COLO668 (cell line): ENCODE measurements around the gene HACD3.

Experiments used
- DNase-seq: peaks from one replicate; lab custom pipeline; 2025; ENCODE audit not compliant: unreplicated experiment; lab: John Stamatoyannopoulos, UW

Gene HACD3, protein sequence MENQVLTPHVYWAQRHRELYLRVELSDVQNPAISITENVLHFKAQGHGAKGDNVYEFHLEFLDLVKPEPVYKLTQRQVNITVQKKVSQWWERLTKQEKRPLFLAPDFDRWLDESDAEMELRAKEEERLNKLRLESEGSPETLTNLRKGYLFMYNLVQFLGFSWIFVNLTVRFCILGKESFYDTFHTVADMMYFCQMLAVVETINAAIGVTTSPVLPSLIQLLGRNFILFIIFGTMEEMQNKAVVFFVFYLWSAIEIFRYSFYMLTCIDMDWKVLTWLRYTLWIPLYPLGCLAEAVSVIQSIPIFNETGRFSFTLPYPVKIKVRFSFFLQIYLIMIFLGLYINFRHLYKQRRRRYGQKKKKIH

DNA sequence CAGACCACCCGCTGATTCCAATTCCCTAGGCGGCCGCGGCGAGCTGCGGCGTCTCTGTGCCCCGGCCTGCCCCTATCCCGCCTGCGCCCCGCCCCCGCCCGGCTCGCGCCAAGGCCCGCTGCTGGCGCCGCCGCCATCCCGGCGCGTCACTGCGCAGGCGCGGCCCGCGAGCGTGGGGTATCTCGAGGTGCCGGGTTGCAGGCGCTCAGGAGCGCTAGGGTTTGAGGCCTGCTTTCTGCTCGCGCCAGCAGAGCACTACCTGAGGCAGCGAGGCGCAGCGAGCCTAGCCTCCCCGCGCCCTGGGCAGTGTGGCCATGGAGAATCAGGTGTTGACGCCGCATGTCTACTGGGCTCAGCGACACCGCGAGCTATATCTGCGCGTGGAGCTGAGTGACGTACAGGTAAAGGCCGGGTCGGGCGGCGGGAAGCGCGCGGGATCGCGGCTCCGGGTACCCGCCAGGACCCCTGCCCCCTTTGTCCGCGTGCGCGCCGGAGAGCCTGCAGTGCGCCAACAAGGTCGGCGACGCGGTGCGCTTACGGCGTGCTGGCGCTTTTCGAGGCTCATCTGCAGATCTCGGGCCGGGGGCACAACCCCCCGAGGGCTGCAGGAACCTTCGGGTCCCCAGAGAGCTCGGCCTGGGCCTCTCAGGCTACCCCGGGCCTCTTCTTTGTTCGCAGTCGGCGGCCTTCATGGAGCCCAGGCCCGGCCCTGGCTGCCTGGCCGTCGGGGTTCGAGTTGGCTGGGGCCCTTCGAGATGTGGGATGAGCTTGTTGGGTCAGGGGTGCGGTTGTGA lies at the start of gene HACD3:
Gene HACD3, plus strand, starts transcription at position 146 of the 794 bp plus-strand sequence. Its CDS starts 169 bp downstream, at position 315.
- peak; percentile 93 for DNase-seq

DNA sequence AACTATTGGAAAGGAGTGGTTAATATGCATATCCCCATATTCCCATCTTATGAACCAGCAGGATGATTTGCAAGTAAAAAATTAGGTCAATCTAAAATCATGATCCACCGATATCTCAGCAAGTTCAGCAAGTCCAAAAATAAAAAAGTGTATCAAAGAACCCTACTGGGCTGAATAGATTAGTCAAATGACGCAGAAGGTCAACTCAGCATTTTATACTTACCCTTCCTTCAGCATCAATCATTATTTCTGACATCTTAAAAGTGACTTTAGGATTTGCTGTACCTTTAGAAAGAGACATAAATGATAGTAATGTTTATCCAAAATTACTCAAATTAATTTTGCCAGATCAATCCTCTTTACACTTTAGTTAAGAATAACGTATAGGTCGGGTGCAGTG lies 45.4 kb upstream of the HACD3 start:
- DNase-seq = no peak

DNA sequence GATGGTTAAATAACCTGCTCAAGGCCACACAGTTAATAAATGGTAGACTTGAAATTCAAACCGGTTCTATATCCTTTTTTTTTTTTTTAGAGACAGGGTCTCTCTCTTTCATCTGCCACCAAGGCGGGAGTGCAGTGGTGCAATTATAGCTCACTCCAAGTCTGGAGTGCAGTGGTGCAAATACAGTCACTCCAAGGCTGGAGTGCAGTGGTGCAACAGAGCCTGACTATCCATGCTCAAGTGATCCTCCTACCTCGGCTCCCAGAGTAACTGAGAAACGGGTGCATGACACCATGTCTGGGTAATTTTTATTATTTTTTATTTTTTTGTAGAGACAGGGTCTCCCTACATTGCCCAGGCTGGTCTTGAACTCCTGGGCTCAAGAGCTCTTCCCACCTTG lies 36.2 kb upstream of the HACD3 start:
- no peak for DNase-seq

DNA sequence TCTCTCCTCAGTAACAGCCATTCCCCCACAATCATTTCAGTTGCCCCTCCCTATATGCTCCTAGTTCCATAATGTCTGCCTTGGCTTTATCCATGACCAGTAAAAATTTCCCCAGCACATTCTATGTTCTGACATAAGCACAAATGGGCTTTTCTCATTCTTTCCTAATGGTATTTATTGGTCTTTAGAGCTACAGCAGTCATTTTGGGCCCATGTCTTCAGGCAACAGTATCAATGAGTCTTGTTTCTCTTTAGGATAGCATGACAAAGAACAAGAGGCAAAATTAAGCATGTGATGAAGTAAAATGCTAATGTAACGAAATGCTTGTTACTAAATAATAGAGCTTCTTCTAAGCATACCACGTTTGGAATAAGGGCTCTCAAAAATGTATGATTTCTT lies 20.9 kb upstream of the HACD3 start:
- DNase-seq = no peak

DNA sequence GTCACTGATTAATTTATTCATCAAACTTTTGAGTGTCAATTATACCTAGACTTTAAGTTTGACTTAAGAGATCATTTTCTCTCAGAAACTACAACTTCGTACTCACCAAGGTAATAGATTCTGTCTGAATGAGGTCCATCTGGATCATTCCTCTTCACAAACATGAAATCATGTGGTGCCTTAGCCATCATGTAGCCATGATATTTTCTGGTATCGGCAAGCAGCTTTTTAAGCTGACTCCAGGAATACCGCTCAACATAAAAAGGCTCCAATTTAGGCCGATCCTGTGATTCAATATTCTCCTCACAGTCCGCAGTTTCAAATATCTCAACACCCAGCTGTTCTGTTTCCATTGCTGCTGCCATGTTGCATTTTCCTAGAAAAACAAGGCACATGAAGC lies 18.1 kb upstream of the HACD3 start:
- no peak for DNase-seq

DNA sequence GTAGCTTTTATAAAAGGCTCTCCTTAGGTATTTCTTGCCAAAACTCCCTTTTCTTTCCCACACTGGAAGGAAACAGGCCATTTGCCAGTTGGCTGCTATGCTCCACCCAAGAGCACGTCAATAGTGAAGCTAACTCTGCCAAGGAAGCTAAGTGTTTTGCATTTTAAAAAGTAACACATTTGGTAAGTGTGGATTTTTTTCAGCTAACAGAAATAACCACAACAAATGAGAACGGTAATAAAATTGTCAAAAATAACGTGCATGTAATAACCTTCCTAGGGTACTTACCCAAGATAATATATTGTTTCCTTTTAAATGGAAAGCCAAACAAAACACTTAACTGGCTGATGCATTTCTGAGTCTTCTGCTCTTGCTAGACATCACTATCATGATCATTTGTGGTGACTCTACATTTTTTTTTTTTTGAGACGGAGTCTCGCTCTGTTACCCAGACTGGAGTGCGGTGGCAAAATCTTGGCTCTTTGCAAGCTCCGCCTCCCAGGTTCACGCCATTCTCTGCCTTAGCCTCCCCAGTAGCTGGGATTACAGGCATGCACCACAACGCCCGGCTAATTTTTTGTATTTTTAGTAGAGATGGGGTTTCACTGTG lies 17.4 kb upstream of the HACD3 start:
- no peak for DNase-seq

DNA sequence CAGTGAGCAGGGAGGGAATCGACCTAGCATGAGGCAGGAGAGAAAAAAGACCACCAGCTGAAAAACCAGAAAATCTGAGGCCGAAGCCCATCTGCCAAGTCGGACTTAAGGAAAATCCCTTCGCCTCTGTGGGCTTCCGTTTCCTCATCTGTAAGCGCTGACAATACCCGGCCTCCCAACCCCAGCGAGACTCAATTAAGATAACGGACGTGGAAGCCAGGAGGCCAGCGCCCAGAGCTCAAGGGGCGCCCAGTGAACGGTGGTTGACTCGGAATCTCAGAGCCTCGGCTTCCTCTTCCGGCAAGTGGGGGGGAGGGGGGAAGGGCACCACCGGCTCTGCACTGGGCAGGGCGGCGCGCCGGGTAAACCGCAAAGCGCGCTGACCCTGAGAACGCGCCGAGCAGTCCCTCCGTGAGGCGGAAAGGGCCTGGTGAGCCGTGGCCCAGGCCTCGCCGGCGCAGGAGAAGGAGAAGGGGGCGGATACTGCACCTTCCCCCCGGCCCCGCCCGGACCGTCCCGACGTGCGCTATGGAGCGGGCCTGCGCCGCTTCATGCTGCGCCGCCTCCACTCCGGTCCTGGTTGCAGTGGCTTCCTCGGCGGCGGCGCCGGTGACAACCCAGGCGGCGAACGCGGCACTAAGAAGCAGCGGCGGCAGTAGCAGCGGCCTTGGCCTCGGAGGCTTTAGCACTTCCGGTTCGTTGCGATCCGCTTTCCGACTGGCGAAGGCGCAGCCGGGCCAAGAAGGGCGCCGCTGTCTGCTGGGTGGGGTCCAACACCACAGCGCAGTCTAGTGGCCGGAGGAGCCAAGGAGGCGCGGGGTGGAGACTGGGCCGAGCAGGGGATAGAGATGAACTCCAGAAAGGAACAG lies 13.0 kb upstream of the HACD3 start, which contains the start of gene DPP8:
Gene DPP8, minus strand, starts transcription at position 693 of the 869 bp plus-strand sequence. CDS start 5,136 bp downstream, outside the sequence.
- DNase-seq = peak; percentile 93

DNA sequence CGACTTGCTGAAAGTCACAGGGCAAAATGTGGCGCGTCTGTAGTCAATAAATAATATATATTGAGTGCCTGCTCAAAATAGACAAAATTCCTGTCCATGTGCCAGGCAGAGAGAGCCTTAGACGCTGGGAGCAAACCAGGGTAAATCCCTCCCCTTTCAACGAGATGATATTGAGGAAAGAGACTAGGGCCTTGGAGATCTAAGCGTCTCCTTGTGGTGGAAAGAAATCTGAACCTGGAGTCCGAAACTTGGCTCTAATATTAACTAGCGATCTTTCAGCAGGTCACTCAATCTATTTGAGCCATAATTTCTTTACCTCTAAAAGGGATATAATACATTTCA lies 12.4 kb upstream of the HACD3 start:
- DNase-seq = no peak

DNA sequence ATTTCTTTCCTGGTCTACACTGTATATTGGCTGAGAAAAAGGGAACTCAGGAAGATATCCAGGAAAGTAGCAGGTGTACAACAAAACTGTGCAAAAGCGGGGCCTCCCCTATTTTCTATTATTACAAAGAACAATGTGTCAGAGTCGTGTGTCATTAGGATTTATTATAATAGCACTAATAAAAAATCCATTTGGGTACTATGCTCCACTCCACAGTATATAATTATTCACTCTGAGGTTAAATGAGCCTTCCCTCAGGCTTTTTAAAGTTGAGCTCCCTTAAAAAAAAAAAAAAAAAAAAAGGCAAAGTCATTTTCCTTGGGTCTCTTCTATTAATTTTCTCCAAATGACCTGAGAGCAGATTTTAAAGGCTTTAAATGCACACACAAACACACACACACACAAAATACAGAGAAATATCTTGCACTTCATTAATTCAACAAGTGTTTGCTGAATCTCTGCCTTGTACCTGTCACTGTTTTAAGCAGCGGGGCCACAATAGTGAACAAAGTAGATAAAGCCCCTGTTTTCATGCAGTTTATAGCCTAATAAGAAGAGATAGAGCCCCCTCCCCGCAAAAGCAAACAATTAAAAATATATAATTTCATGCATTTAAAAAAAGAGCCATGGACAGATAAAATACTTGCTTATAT lies 11.5 kb upstream of the HACD3 start:
- DNase-seq = no peak

DNA sequence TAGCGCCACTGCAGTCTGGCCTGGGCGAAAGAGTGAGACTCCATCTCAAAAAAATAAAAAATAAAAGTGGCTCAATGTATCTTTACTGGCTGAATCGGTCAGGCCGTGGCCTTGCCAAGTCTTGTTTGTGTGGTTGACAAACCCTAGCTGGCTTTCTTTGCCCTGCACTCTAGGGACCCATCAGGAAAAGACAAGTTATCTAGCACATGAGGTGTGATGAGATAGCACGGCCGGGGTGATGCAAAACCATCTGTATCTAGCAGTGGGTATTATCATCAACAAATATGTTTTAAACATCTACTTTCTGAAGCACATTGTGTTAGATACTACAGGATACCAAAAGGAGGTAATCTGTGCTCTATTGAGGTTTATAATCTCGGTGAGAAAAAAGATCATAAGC lies 8.9 kb upstream of the HACD3 start:
- no peak for DNase-seq

DNA sequence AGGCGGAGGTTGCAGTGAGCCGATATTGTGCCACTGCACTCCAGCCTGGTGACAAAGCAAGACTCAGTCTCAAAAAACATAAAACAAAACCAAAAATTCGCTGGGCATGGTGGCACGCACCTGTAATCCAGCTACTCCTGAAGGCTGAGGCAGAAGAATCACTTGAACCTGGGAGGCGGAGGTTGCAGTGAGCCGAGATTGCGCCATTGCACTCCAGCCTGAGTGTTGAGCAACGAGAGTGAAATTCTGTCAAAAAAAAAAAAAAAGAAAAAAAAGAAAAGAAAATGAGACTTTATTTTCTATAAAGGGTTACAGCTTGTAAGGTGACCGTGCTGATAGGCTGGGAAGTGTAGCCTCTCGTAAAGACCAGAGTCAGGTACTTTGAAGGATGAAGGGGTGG lies 6.0 kb upstream of the HACD3 start:
- no peak for DNase-seq

DNA sequence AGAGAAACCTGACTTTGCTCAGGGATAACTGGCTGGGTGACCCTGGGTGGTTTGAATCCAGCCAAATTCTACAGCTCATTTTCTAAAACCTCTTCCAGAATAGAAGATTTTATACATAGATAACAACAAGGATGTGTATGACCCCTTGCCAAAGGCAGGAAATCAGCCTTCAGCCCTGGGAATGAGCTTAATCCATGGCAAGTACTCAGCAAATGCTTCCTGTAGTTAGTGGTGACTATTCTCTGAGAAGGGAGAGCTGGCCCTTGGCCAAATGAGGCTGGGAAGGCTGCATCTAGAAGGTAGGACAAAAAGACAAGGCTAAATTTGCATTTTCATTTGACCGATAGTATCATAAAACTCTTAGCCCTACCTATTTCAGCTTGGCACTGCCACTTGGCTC lies 4.6 kb upstream of the HACD3 start:
- DNase-seq = peak; percentile 10

DNA sequence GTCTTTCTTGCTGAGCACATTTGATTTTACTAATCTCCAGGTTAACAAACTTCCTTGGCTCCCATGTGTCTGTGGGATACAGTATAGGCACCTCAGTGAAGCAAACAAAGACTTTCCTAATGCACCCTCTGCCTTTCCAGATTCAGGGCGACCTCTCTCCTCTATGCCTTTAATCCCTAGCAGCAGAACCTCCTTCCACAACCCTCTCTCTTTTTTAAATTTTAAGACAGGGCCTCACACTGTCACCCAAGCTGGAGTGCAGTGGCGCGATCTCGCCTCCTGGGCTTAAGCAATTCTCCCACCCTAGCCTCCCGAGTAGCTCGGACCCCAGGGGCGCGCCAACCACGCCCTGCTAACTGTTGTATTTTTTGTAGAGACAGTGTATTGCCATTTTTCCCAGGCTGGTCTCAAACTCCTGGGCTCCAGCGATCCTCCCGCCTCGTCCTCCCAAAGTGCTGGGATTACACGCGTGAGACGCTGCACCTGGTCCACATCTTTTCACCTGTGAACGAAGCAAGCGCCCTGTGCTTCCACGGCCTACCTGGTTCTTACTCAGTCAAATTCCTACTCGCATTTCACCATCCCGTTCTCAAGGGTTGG lies 1.7 kb upstream of the HACD3 start:
- no peak for DNase-seq

DNA sequence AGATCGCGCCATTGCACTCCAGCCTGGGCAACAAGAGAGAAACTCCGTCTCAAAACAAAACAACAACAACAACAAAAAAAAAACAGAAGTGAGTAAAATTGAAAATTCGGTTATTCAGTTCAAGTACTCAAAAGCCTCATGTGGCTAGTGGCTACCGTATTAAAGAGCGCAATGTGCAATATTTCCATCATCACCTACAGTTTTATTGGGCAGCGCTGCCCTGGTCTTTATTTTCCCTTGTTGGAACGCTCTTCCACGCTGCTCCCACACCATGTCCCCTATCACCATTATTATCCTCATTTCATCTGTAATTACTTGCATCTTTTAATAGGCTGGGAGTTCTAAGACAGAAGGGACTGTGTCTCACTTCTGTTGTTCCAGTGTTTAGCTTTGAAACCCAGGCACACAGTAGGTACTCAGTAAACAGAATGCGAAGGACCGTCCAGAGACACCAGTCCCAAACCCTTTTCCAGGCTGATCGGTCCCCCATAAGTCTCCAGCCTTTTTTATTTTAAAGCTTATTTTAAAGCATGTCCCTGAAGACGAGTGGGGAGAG lies 423 bp upstream of the HACD3 start:
- no peak for DNase-seq

DNA sequence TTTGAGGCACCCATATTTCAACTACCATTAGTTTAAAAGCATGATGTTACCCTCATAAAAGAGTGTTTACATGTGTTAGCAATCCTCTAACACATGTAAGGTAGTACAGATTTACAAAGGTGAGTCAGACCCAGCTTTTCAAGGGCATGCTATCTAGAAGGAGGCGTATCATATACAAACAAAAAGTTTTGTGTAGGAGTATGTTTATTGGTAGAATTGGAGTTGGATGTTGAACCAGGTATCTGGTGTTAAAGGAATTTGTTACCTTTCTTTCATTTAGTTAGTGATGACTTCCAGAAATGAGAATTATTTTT lies 2.4 kb downstream of the HACD3 start:
- no peak for DNase-seq

DNA sequence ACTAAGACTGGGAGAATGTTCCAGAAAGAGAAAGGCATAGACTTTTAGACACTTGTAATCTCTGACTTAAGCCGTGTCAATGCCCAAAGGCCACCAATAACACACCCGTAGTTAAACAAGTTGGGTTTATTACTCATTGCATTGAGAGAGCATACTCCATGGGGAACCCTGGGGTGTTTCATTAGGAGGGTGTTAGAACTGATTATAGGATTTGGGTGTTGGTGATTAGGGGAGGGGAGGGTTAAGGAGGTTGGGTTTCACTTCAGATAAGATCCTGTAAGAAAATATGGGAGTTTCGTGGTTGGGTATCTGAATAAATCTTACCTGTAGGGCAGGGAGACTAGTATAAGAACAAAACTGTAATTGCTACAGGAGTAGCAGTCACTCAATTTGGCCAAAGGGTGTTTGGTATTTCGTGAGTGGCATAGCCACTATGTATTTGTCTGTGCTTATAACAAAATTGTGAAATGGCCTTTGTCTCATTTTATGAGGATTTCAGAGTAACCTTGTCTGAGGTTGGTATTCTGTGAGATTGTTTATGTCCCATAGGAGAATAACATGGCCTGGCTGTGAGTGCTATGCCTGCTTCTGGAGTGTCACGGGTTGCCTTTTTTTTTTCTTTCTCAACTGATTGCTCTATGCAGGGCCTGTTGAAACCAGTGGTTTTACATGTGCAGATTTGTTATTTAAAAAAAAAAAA lies 2.9 kb downstream of the HACD3 start:
- no peak for DNase-seq

DNA sequence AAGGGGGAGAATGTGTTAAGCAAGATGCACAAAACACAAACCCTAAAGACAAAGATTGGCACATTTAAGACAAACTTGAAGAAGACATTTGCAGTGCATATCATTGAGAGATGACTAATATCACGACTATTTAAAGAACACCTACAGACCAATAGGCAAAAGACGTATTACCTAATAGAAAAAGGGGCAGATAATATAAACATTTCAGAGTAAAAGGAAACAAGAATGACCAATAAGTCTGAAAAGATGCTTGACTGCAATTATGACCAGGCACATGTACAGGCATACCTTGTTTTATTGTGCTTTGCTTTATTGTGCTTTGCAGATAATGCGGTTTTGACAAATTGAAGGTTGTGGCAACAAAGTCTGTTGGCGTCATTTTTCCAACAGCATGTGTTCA lies 4.9 kb downstream of the HACD3 start:
- DNase-seq = no peak

DNA sequence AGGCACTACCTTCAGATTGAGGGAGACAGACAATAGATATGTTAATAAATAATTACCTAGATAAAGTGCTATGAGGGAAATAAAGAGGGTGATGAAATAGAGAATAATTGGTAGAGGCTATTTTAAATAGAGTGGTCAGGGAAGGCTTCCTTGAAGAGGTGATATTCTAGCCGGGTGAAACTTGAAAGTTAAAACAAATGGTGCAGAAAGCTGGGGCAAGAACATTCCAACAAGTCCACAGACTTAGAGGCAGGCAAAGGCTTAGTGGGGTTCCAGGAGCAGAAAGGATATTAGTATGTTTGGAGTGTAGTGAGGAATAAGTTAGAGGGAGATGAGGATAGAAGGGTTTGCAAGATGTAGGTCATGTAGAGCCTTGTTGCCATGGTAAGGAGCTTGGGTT lies 10.1 kb downstream of the HACD3 start:
- DNase-seq = no peak

DNA sequence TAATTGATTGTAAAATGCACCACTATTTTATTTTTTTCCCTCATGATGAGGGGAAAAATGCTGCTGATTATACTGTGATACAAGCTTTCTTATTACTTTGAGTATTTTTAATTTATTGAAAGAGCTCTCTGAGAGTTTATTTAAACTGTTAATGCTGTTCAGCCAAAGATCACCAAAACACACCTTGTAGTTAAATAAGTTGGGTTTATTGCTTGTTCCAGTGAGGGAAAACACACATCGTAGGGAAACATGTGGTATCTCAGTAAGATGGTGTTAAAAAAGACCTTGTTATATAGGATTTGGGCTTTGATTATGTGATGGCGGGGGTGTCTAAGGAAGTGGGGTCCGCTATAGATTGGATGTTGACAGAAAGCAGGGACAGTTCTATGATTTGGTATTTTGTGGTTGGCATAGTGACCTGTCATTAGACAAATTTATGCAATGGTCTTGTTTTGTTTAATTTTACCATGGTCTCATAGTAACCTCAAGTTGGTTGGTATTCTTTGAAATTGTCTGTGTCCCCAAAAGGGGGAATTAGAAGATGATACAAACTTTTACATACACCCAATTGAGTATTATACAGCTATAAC lies 11.1 kb downstream of the HACD3 start:
- no peak for DNase-seq
